ENCODE measurements around the gene CHEK2.
"Not testable (repeated sequence)": the region's sequence is repeated elsewhere in the genome, so short reads cannot be mapped to it uniquely, and the experiment has no call there.

The CHEK2 gene

GRCh38 chr22:28741200-28741784 is 328 bp downstream of the CHEK2 start:
- no peak for TF ChIP-seq CTCF (IDR thresholded peaks at IDR 0.05; ENCODE audit: insufficient read depth, low read depth, low read length, missing control alignments)
- no peak for DNase-seq (ENCODE audit: low read depth)
- peak overlapping the region; percentile 91 for H3K4me3 ChIP-seq (ENCODE audit: low read depth, low read length)

- not testable (repeated sequence) for DNase-seq (ENCODE audit: low read depth); H3K4me3 ChIP-seq (ENCODE audit: low read depth, low read length)
These were observed 2.7 kb downstream of the CHEK2 start for GRCh38 chr22:28738876-28739275.

- no peak for TF ChIP-seq CTCF (IDR thresholded peaks at IDR 0.05; ENCODE audit: insufficient read depth, low read depth, low read length, missing control alignments)
- H3K4me3 ChIP-seq (ENCODE audit: low read depth, low read length): no peak overlapping the region
- no peak for DNase-seq (ENCODE audit: low read depth)
These were observed 3.9 kb downstream of the CHEK2 start for GRCh38 chr22:28737701-28738100.

GRCh38 chr22:28736301-28737155 is 5.1 kb downstream of the CHEK2 start:
- DNase-seq (ENCODE audit: low read depth): no peak
- H3K4me3 ChIP-seq (ENCODE audit: low read depth, low read length): no peak overlapping the region
- no peak for TF ChIP-seq CTCF (IDR thresholded peaks at IDR 0.05; ENCODE audit: insufficient read depth, low read depth, low read length, missing control alignments)

GRCh38 chr22:28734393-28734792 is 7.2 kb downstream of the CHEK2 start:
- H3K4me3 ChIP-seq (ENCODE audit: low read depth, low read length): no peak overlapping the region
- DNase-seq (ENCODE audit: low read depth): no peak
- no peak for TF ChIP-seq CTCF (IDR thresholded peaks at IDR 0.05; ENCODE audit: insufficient read depth, low read depth, low read length, missing control alignments)

GRCh38 chr22:28730179-28730578 is 11.4 kb downstream of the CHEK2 start:
- no peak for TF ChIP-seq CTCF (IDR thresholded peaks at IDR 0.05; ENCODE audit: insufficient read depth, low read depth, low read length, missing control alignments)
- no peak overlapping the region for H3K4me3 ChIP-seq (ENCODE audit: low read depth, low read length)
- DNase-seq (ENCODE audit: low read depth): no peak

- DNase-seq (ENCODE audit: low read depth): no peak
- TF ChIP-seq CTCF (IDR thresholded peaks at IDR 0.05; ENCODE audit: insufficient read depth, low read depth, low read length, missing control alignments): no peak
- H3K4me3 ChIP-seq (ENCODE audit: low read depth, low read length): no peak overlapping the region
These were observed 12.9 kb downstream of the CHEK2 start for GRCh38 chr22:28728621-28729313.

Measured in GM12865 (cell line).